Left lung (tissue), 10 donors: Measurements from ENCODE around the gene KRT75. TPM values are rescaled to one million over a fixed set of nuclear protein-coding genes. Genes with fewer than 3 reads are reported as not detected.
A peak's percentile ranks its signal among the peaks of the same experiment; 100 is the strongest.

ENCODE experiments used
- ATAC-seq: fragments of 200-7000 bp; cut with Tn5 transposase; one replicate; pipeline ENCODE4 v1.9.1; 2020; ENCODE audit warnings: moderate library complexity
- DNase-seq, 4 donors: peaks; one replicate each; pipeline ENCODE4 v3.0.0-alpha.2; 2013 to 2020
- H3K27ac ChIP-seq, 2 donors: fragments of 200-600 bp; sonication (generic) in 1 of 2; one replicate each; pipeline versions ENCODE4 v1.5.0 to v1.8.0; 2020 to 2021
- H3K27me3 ChIP-seq, 2 donors: fragments of 200-600 bp; sonication (generic) in 1 of 2; one replicate each; pipeline versions ENCODE4 v1.5.0 to v1.8.0; 2020 to 2021
- H3K36me3 ChIP-seq, 2 donors: fragments of 200-600 bp; sonication (generic) in 1 of 2; one replicate each; pipeline versions ENCODE4 v1.5.0 to v1.8.0; 2020 to 2021
- H3K4me1 ChIP-seq, 2 donors: fragments of 200-600 bp; one replicate each; pipeline ENCODE4 v1.8.0; 2021
- H3K4me3 ChIP-seq, 2 donors: fragments of 200-600 bp; sonication (generic) in 1 of 2; one replicate each; pipeline versions ENCODE4 v1.5.0 to v1.8.0; 2020 to 2021; ENCODE audit warnings: mild to moderate bottlenecking in 1 of 2
- H3K9me3 ChIP-seq, 2 donors: fragments of 200-600 bp; sonication (generic) in 1 of 2; one replicate each; pipeline versions ENCODE4 v1.5.0 to v1.8.0; 2020 to 2021
- intact Hi-C, 2 donors: fragments of 100-400 bp; cut with DNase I; formaldehyde crosslinking; loops; one replicate each; pipeline versions ENCODE4 v1.11.2 to v1.14.2; 2022
- polyA plus RNA-seq, 6 donors: library from polyadenylated mRNA; unstranded; fragments of 120-200 nt; gene quantifications; one replicate each; pipeline ENCODE4 v1.2.1, GENCODE V29; 2013; ENCODE audit not compliant: insufficient read length in 6 of 6
- total RNA-seq, 2 donors: library from RNA; stranded (reverse); fragmentation: NEBNext Ultra II Directional; extraction: Animal tissue kit (Norgen Biotek cat#: 25700); gene quantifications; one replicate each; pipeline ENCODE4 v1.2.1, GENCODE V29; 2021
- TF ChIP-seq, protein P1 (sequence below), 2 donors: fragments of 200-600 bp; sonication (generic) in 1 of 2; IDR thresholded peaks; one replicate each; pipeline versions ENCODE4 v1.5.0 to v1.8.0; 2021; ENCODE audit warnings: antibody characterized with exemption in 2 of 2
- donor health status: DM: no; HTN: yes; CAD: no.
- donor health status: DM: no; HTN: no; CAD: no.

The KRT75 gene
- total and polyA plus RNA-seq, 8 donors: not detected

DNA sequence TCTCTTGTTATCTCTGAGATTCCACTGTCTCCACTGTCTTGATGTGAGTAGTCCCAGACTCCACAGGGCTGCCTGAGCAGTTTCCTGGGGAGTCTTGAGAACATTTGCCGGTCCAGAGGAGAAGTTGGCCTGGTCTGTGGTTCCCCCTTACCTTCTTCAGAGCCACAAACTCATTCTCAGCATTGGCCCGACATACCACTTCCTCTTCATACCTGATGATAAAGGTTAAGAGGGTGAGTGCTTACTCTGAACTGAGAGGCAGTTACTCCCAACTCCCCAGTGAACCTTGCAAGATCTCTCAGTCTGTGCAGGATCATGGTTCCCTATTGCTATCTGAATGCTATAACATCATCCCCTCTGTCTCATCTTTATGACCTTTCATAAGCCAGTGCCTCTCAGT is 51.3 kb downstream of the KRT75 start:
- no peak for ATAC-seq
- Histone ChIP-seq H3K4me1 (no peaks in the 10 kb centered on the region), H3K36me3 (no peaks in the 10 kb centered on the region), H3K27ac (no peak overlapping the region), H3K27me3 (peaks cover 0 to 36% of the 10 kb centered on the region in 2 donors), H3K4me3 (no peak overlapping the region), H3K9me3 (no peaks in the 10 kb centered on the region)
- intact Hi-C loops: no loop called here
- TF ChIP-seq, protein P1, sequence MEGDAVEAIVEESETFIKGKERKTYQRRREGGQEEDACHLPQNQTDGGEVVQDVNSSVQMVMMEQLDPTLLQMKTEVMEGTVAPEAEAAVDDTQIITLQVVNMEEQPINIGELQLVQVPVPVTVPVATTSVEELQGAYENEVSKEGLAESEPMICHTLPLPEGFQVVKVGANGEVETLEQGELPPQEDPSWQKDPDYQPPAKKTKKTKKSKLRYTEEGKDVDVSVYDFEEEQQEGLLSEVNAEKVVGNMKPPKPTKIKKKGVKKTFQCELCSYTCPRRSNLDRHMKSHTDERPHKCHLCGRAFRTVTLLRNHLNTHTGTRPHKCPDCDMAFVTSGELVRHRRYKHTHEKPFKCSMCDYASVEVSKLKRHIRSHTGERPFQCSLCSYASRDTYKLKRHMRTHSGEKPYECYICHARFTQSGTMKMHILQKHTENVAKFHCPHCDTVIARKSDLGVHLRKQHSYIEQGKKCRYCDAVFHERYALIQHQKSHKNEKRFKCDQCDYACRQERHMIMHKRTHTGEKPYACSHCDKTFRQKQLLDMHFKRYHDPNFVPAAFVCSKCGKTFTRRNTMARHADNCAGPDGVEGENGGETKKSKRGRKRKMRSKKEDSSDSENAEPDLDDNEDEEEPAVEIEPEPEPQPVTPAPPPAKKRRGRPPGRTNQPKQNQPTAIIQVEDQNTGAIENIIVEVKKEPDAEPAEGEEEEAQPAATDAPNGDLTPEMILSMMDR (IDR thresholded peaks at IDR 0.05): no peak
- no peak for DNase-seq

DNA sequence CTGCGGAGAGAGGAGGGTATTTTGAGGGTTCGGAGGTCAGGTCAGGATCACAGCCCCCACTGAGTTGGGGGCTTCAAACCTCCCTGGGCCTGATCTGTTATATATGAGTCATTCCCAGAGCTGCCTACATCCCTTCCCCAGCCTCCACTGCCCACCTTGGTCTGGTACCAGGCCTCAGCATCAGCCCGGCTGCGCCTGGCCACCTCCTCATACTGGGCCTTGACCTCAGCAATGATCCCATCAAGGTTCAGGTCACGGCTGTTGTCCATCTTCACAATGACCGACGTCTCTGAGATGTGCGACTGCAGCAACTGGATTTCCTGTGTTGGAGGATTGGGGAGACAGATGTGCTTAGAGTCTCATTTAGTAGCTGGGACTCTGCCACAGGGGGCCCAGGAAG is 53.0 kb downstream of the KRT75 start:
- Histone ChIP-seq H3K27me3 (peaks cover 0 to 39% of the 10 kb centered on the region in 2 donors), H3K4me3 (no peak overlapping the region), H3K36me3 (no peaks in the 10 kb centered on the region), H3K4me1 (no peaks in the 10 kb centered on the region), H3K27ac (no peak overlapping the region), H3K9me3 (no peaks in the 10 kb centered on the region)
- DNase-seq (no peak), ATAC-seq (no peak)
- intact Hi-C loops: no loop called here
- TF ChIP-seq, protein P1 (IDR thresholded peaks at IDR 0.05): no peak

DNA sequence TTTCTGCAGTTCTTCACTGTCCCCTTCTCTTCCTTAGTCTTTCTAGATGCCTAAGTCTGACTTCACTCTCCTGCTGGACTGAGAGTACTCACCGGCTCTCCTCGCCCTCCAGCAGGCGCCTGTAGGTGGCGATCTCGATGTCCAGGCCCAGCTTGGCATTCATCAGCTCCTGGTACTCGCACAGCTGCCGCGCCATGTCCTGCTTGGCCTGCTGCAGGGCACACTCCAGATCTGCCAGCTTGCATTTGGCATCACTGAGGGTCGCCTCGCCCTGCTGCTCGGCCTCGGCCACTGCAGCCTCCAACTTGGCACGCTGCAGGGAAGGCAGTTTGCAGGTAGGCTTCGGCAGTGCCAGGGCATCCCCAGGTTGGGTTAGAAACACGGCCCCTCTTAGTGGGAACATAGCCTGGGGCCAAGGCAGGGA is 53.9 kb downstream of the KRT75 start:
- H3K4me1 ChIP-seq: no peaks in the 10 kb centered on the region
- TF ChIP-seq, protein P1 (IDR thresholded peaks at IDR 0.05): peak in 1 of 2 donors; percentile 18
- no peak overlapping the region for H3K27ac ChIP-seq
- ATAC-seq (peak; percentile 66), DNase-seq (no peak)
- intact Hi-C loops: no loop called here
- H3K27me3 ChIP-seq: peaks cover 0 to 39% of the 10 kb centered on the region in 2 donors
- no peak overlapping the region for H3K4me3 ChIP-seq
- H3K9me3 ChIP-seq: no peaks in the 10 kb centered on the region
- no peaks in the 10 kb centered on the region for H3K36me3 ChIP-seq

DNA sequence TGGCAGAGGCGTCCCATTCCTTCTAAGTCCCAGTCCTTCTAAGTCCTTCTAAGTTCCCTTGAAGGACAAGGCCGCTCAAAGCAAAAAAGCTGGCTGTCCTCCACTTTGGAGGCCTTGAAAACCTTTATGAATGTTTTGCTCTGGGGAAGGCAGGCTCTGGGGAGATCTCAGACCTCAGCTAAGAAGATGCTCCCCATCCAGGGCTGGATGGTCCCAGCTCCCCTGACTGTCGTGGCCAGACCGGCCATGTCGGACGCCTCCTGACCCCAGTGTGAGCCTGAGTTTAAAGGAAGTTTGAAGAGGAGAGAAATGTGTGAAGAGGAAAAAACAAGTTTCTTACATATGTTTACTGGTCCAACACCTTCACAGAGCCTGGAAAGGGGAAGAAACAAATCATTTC is 54.6 kb downstream of the KRT75 start:
- H3K4me3 ChIP-seq: no peak overlapping the region
- no peaks in the 10 kb centered on the region for H3K4me1 ChIP-seq
- TF ChIP-seq, protein P1 (IDR thresholded peaks at IDR 0.05): no peak
- ATAC-seq (no peak), DNase-seq (no peak)
- no peaks in the 10 kb centered on the region for H3K9me3 ChIP-seq
- H3K36me3 ChIP-seq: no peaks in the 10 kb centered on the region
- intact Hi-C loops: loop anchor here in 1 of 2 donors (5.0 kb wide), 1 partner anchor 488 kb away; no protein-coding TSS in a partner anchor
- H3K27me3 ChIP-seq: peaks cover 0 to 39% of the 10 kb centered on the region in 2 donors
- no peak overlapping the region for H3K27ac ChIP-seq

DNA sequence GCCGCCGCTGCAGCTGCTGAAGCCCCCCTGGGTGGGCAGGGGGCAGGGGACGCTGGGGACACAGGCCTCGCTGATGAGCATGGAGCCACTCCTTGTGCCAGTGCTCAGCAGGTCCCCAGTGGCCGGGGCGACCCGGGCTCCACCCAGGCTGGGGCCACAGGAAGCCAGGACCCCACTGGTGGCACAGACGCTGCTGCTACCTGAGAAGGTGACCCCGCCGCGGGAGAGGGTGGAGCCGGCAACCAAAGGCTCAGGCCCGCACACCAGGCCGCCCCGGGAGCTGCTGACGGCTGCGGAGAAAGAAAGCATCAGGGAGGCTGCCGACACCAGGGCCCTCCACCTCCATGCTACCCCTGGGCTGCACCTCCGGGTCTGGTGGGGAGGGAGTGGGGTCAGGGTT is 56.1 kb downstream of the KRT75 start:
- TF ChIP-seq, protein P1 (IDR thresholded peaks at IDR 0.05): no peak
- H3K4me3 ChIP-seq: no peak overlapping the region
- no peaks in the 10 kb centered on the region for H3K9me3 ChIP-seq
- H3K27me3 ChIP-seq: peaks cover 0 to 39% of the 10 kb centered on the region in 2 donors
- DNase-seq: no peak
- H3K27ac ChIP-seq: no peak overlapping the region
- H3K4me1 ChIP-seq: no peaks in the 10 kb centered on the region
- no peaks in the 10 kb centered on the region for H3K36me3 ChIP-seq
- no peak for ATAC-seq
- intact Hi-C loops: loop anchor here in 1 of 2 donors (5.0 kb wide), 1 partner anchor 489 kb away; no protein-coding TSS in a partner anchor
